Measurements from ENCODE around the gene SMOC2.

DNA sequence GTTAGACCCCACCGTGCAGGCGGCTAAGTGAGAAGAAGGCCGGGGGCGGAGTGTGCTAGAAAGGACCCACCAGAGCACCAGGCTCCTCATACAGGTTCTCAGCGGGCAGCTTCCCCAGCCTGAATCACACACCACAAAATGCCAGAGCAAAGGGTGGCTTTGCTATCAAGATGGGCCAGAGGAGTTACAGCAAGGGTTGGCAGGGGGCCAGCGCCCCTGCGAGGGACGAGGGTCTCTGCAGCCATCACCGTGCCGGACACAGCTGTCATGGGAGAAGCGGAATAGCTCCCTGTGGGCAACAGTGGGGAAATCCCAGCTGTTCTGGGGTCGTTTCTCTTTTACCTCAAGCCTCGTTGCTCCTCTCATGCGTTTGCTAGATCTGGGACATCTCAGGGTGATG is 206.3 kb downstream of the SMOC2 start:
- TF ChIP-seq, protein P1, sequence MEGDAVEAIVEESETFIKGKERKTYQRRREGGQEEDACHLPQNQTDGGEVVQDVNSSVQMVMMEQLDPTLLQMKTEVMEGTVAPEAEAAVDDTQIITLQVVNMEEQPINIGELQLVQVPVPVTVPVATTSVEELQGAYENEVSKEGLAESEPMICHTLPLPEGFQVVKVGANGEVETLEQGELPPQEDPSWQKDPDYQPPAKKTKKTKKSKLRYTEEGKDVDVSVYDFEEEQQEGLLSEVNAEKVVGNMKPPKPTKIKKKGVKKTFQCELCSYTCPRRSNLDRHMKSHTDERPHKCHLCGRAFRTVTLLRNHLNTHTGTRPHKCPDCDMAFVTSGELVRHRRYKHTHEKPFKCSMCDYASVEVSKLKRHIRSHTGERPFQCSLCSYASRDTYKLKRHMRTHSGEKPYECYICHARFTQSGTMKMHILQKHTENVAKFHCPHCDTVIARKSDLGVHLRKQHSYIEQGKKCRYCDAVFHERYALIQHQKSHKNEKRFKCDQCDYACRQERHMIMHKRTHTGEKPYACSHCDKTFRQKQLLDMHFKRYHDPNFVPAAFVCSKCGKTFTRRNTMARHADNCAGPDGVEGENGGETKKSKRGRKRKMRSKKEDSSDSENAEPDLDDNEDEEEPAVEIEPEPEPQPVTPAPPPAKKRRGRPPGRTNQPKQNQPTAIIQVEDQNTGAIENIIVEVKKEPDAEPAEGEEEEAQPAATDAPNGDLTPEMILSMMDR (IDR thresholded peaks at IDR 0.05; ENCODE audit: low read depth, low read length): no peak
- no peak for TF ChIP-seq EZH2phosphoT487 (IDR thresholded peaks at IDR 0.05; ENCODE audit: low read depth)

All from OCI-LY3 (cell line).